ENCODE data around the gene KCNIP4. TPM values are rescaled to one million over a fixed set of nuclear protein-coding genes. Genes with fewer than 3 reads are reported as not detected.
"Not testable (repeated sequence)": the region's sequence is repeated elsewhere in the genome, so short reads cannot be mapped to it uniquely, and the experiment has no call there.

Gene KCNIP4
- total RNA-seq, 1 donor from 2014 or later = not detected

- DNase-seq (ENCODE audit: low spot score) = no peak
- H3K36me3 Mint-ChIP-seq (ENCODE audit: low read depth) = no peaks in the 10 kb centered on the region
- no peaks in the 10 kb centered on the region for H3K9me3 Mint-ChIP-seq
- intact Hi-C loops (cut with micrococcal nuclease) = no loop called here
- H3K4me1 Mint-ChIP-seq (ENCODE audit: low read depth) = no peaks in the 10 kb centered on the region
- H3K27me3 Mint-ChIP-seq (ENCODE audit: insufficient read depth) = no peaks in the 10 kb centered on the region
- no peak overlapping the region for H3K4me3 Mint-ChIP-seq
- H3K27ac Mint-ChIP-seq = no peak overlapping the region
Measured at GRCh38 chr4:20838476-20838875, 1110.1 kb downstream of the KCNIP4 start.

DNA sequence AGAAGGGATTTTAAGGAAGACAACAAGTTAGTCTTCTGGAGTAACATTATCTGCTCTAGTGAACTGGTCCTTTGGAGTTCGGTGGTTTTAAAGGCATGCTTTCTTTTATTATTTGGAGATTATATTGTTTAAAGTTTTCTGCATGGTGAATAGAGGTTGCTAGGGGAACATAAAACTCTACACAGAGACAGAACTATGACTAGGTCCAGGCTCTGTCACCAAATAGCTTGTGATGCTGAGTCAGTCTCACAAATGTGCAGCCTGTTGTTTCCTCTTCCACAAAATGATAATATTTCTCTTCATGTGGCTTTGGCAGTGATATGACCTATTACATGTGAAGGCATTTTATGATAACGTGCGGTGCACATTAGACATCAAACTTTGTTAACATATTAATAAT is 1115.7 kb downstream of the KCNIP4 start:
- no peak overlapping the region for H3K4me3 Mint-ChIP-seq

GRCh38 chr4:20831746-20832145 is 1116.8 kb downstream of the KCNIP4 start:
- H3K4me1 Mint-ChIP-seq (ENCODE audit: low read depth) = no peaks in the 10 kb centered on the region
- H3K4me3 Mint-ChIP-seq = no peak overlapping the region
- no peaks in the 10 kb centered on the region for H3K9me3 Mint-ChIP-seq
- no peaks in the 10 kb centered on the region for H3K27me3 Mint-ChIP-seq (ENCODE audit: insufficient read depth)
- DNase-seq (ENCODE audit: low spot score) = no peak
- H3K36me3 Mint-ChIP-seq (ENCODE audit: low read depth) = no peaks in the 10 kb centered on the region
- intact Hi-C loops (cut with micrococcal nuclease) = no loop called here
- no peak overlapping the region for H3K27ac Mint-ChIP-seq

More for the DNA sequence above, 1115.7 kb downstream of the KCNIP4 start:
- H3K27ac Mint-ChIP-seq = no peak overlapping the region
- H3K9me3 Mint-ChIP-seq = no peaks in the 10 kb centered on the region
- H3K4me1 Mint-ChIP-seq (ENCODE audit: low read depth) = no peaks in the 10 kb centered on the region
- intact Hi-C loops (cut with micrococcal nuclease) = no loop called here
- DNase-seq (ENCODE audit: low spot score) = no peak
- no peaks in the 10 kb centered on the region for H3K36me3 Mint-ChIP-seq (ENCODE audit: low read depth)
- H3K27me3 Mint-ChIP-seq (ENCODE audit: insufficient read depth) = no peaks in the 10 kb centered on the region

GRCh38 chr4:20829617-20830357 is 1118.8 kb downstream of the KCNIP4 start:
- H3K4me1 Mint-ChIP-seq (ENCODE audit: low read depth) = no peaks in the 10 kb centered on the region
- no peaks in the 10 kb centered on the region for H3K27me3 Mint-ChIP-seq (ENCODE audit: insufficient read depth)
- intact Hi-C loops (cut with micrococcal nuclease) = no loop called here

GRCh38 chr4:20825505-20825904 is 1123.1 kb downstream of the KCNIP4 start:
- no peaks in the 10 kb centered on the region for H3K9me3 Mint-ChIP-seq
- no peaks in the 10 kb centered on the region for H3K4me1 Mint-ChIP-seq (ENCODE audit: low read depth)
- H3K27me3 Mint-ChIP-seq (ENCODE audit: insufficient read depth) = no peaks in the 10 kb centered on the region
- H3K36me3 Mint-ChIP-seq (ENCODE audit: low read depth) = no peaks in the 10 kb centered on the region
- no peak for DNase-seq (ENCODE audit: low spot score)
- no peak overlapping the region for H3K4me3 Mint-ChIP-seq
- no peak overlapping the region for H3K27ac Mint-ChIP-seq
- intact Hi-C loops (cut with micrococcal nuclease) = no loop called here

More at GRCh38 chr4:20829617-20830357, 1118.8 kb downstream of the KCNIP4 start:
- H3K27ac Mint-ChIP-seq = no peak overlapping the region
- H3K9me3 Mint-ChIP-seq = no peaks in the 10 kb centered on the region
- H3K36me3 Mint-ChIP-seq (ENCODE audit: low read depth) = no peaks in the 10 kb centered on the region
- no peak overlapping the region for H3K4me3 Mint-ChIP-seq
- no peak for DNase-seq (ENCODE audit: low spot score)

GRCh38 chr4:20816287-20816686 is 1132.3 kb downstream of the KCNIP4 start:
- Mint-ChIP-seq H3K4me1 (ENCODE audit: low read depth) (no peaks in the 10 kb centered on the region), H3K36me3 (ENCODE audit: low read depth) (no peaks in the 10 kb centered on the region), H3K27me3 (ENCODE audit: insufficient read depth) (no peaks in the 10 kb centered on the region), H3K9me3 (peaks cover 3% of the 10 kb centered on the region), H3K4me3 (no peak overlapping the region), H3K27ac (no peak overlapping the region)
- DNase-seq (ENCODE audit: low spot score) = no peak
- intact Hi-C loops (cut with micrococcal nuclease) = no loop called here

GRCh38 chr4:20813700-20814099 is 1134.9 kb downstream of the KCNIP4 start:
- no peak for DNase-seq (ENCODE audit: low spot score)
- no peaks in the 10 kb centered on the region for H3K4me1 Mint-ChIP-seq (ENCODE audit: low read depth)
- intact Hi-C loops (cut with micrococcal nuclease) = no loop called here
- no peak overlapping the region for H3K4me3 Mint-ChIP-seq
- H3K27ac Mint-ChIP-seq = no peak overlapping the region
- no peaks in the 10 kb centered on the region for H3K9me3 Mint-ChIP-seq
- H3K27me3 Mint-ChIP-seq (ENCODE audit: insufficient read depth) = no peaks in the 10 kb centered on the region
- no peaks in the 10 kb centered on the region for H3K36me3 Mint-ChIP-seq (ENCODE audit: low read depth)

DNA sequence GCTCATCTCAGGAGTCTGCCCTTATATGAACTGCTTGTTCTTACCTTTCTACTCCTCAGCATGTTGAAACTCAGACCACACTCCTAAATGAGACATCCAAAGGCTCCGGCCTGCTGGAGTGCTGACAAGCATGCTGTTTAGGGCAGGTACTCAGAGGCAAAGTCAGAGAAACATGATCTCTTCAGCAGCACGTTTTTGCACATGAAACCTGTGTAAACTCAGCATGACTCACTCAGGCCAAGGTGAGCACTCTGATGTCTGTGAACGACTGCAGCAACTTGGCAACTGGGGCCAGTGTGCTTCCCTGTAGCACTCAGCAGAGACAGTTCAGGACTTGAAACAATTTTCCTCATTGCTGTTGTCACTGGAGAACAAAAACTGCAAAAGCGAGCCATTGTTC is 1138.8 kb downstream of the KCNIP4 start:
- intact Hi-C loops (cut with micrococcal nuclease) = no loop called here
- no peak overlapping the region for H3K4me3 Mint-ChIP-seq
- no peaks in the 10 kb centered on the region for H3K27me3 Mint-ChIP-seq (ENCODE audit: insufficient read depth)
- no peaks in the 10 kb centered on the region for H3K9me3 Mint-ChIP-seq
- H3K36me3 Mint-ChIP-seq (ENCODE audit: low read depth) = no peaks in the 10 kb centered on the region
- H3K27ac Mint-ChIP-seq = no peak overlapping the region
- H3K4me1 Mint-ChIP-seq (ENCODE audit: low read depth) = no peaks in the 10 kb centered on the region
- no peak for DNase-seq (ENCODE audit: low spot score)

GRCh38 chr4:20805716-20806115 is 1142.9 kb downstream of the KCNIP4 start:
- H3K4me3 Mint-ChIP-seq = no peak overlapping the region
- H3K9me3 Mint-ChIP-seq = no peaks in the 10 kb centered on the region
- intact Hi-C loops (cut with micrococcal nuclease) = no loop called here
- no peaks in the 10 kb centered on the region for H3K4me1 Mint-ChIP-seq (ENCODE audit: low read depth)
- H3K36me3 Mint-ChIP-seq (ENCODE audit: low read depth) = no peaks in the 10 kb centered on the region
- H3K27ac Mint-ChIP-seq = no peak overlapping the region
- no peak for DNase-seq (ENCODE audit: low spot score)
- H3K27me3 Mint-ChIP-seq (ENCODE audit: insufficient read depth) = no peaks in the 10 kb centered on the region

DNA sequence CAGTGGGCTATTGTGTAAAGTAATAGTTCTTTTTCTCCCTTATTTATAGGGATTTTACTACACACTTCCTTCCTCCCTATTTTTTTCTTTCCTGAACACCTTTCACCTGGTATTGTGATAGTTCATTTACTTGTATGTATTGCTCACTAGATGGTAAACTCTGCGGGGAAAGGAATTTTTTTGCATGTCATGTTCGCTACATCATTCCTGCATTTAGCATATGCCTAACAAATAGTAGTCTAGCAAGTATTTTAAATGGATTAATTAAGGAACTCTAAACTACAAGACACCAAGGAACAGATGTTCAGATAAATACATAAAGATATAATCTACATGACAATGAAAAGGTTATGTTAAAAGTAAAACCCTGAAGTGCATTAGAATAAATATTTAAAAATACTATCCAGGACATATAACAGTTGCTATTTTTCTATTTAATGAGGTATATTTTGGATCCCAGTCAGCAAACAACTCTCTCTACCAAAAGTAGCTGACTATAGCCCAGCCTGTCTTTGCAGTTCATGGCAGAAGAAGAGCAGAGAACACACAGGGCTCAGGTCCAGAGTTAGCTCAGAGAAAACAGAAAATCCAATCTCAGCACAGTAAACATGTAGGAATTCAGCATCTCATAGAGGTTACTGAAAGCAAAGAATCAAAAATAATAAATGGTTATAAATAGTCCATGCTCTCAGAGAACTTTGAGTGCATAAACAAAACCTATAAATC is 1160.5 kb downstream of the KCNIP4 start:
- H3K4me3 Mint-ChIP-seq = no peak overlapping the region
- no peaks in the 10 kb centered on the region for H3K36me3 Mint-ChIP-seq (ENCODE audit: low read depth)
- H3K9me3 Mint-ChIP-seq = peaks cover 2% of the 10 kb centered on the region
- no peaks in the 10 kb centered on the region for H3K27me3 Mint-ChIP-seq (ENCODE audit: insufficient read depth)
- no peak for DNase-seq (ENCODE audit: low spot score)
- H3K27ac Mint-ChIP-seq = no peak overlapping the region
- intact Hi-C loops (cut with micrococcal nuclease) = no loop called here
- no peaks in the 10 kb centered on the region for H3K4me1 Mint-ChIP-seq (ENCODE audit: low read depth)

GRCh38 chr4:20783134-20783533 is 1165.4 kb downstream of the KCNIP4 start:
- intact Hi-C loops (cut with micrococcal nuclease); H3K36me3 Mint-ChIP-seq (ENCODE audit: low read depth); H3K4me1 Mint-ChIP-seq (ENCODE audit: low read depth); H3K27me3 Mint-ChIP-seq (ENCODE audit: insufficient read depth); H3K4me3 Mint-ChIP-seq; DNase-seq (ENCODE audit: low spot score); H3K27ac Mint-ChIP-seq: not testable (repeated sequence)
- H3K9me3 Mint-ChIP-seq = peaks cover 11% of the 10 kb centered on the region

DNA sequence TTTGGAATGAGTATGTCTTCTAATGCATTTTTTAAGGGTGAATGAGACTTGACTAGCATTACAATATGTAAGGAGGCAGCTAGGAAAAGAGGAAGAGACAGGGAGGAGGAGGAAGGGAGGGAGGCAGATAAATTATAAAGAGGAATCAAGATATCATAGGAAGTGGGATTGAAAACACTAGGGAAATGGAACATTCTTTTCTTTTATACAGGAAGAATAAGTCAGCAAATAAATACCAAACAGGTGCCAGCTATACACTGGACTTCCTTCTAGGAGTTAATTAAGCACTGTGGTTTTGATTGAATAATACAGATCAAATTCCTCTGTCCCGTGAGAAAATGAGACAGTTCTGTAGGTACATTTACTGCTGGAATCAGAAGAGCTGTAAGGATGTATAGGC is 1169.7 kb downstream of the KCNIP4 start:
- intact Hi-C loops (cut with micrococcal nuclease) = no loop called here
- H3K36me3 Mint-ChIP-seq (ENCODE audit: low read depth) = no peaks in the 10 kb centered on the region
- DNase-seq (ENCODE audit: low spot score) = no peak
- H3K27ac Mint-ChIP-seq = no peak overlapping the region
- H3K27me3 Mint-ChIP-seq (ENCODE audit: insufficient read depth) = peaks cover 3% of the 10 kb centered on the region
- H3K9me3 Mint-ChIP-seq = peaks cover 16% of the 10 kb centered on the region
- H3K4me3 Mint-ChIP-seq = no peak overlapping the region
- no peaks in the 10 kb centered on the region for H3K4me1 Mint-ChIP-seq (ENCODE audit: low read depth)

DNA sequence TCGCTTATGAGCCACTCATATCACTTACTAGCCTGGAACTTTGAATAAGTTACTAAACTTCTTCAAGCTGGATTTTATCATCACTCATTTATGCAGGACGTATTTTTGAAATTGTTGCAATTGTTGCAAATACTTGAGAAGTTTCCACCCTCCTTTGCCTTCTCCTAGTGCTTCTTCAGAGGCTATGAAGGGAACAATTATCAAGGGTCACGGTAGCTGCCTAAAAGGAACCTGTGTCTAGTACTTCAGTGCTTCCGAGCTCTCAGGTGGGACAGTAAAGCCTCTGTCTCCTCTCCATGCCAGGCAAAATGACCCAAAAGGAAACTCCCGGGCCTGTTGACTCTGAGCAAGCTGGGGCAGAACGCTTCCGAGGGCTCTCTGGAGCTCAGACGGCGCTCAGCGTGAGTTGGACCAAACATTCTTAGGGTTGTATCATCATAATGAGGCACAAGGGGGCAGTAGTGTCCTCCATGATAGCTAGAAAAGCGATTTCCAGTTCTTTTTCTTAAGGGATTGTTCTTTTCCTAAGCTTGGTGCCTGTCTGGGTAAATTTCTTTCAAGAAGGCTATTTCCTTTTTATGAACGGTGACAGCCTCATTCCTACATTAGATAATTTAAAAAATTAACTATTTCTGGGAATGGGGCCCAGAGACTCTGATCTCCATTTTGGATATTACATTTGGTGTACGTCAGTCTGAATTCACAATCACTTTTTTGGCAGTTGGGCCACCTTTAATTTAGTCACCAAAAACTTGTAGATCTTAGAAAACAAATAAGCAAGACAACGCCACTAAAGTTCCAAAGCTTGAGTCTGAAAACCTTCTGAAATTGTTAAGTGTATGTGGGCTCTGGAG is 1175.2 kb downstream of the KCNIP4 start:
- intact Hi-C loops (cut with micrococcal nuclease) = loop anchor here (1.0 kb wide), 1 partner anchor 995 kb away; no protein-coding TSS in a partner anchor
- DNase-seq (ENCODE audit: low spot score) = no peak
- H3K4me1 Mint-ChIP-seq (ENCODE audit: low read depth) = no peaks in the 10 kb centered on the region

More for the DNA sequence above, 1175.2 kb downstream of the KCNIP4 start:
- Mint-ChIP-seq H3K36me3 (ENCODE audit: low read depth) (no peaks in the 10 kb centered on the region), H3K9me3 (peaks cover 5% of the 10 kb centered on the region), H3K4me3 (no peak overlapping the region), H3K27me3 (ENCODE audit: insufficient read depth) (peaks cover 3% of the 10 kb centered on the region), H3K27ac (no peak overlapping the region)
